Upper lobe of right lung (tissue), 1 donor: ENCODE results near the gene NDUFB7. TPM values are rescaled to one million over a fixed set of nuclear protein-coding genes. Genes with fewer than 3 reads are reported as not detected.
"Not testable (repeated sequence)": the region's sequence is repeated elsewhere in the genome, so short reads cannot be mapped to it uniquely, and the experiment has no call there.

ENCODE experiments used
- ATAC-seq: fragments of 200-7000 bp; cut with Tn5 transposase; one replicate; pipeline ENCODE4 v1.9.1; 2020; ENCODE audit warnings: mild to moderate bottlenecking, moderate library complexity
- DNase-seq: peaks from one replicate; pipeline ENCODE4 v3.0.0-alpha.2; 2020
- H3K27ac ChIP-seq: fragments of 200-600 bp; one replicate; pipeline ENCODE4 v1.8.0; 2022
- H3K27me3 ChIP-seq: fragments of 200-600 bp; one replicate; pipeline ENCODE4 v1.8.0; 2022; ENCODE audit warnings: mild to moderate bottlenecking
- H3K36me3 ChIP-seq: fragments of 200-600 bp; one replicate; pipeline ENCODE4 v1.8.0; 2022
- H3K4me1 ChIP-seq: fragments of 200-600 bp; one replicate; pipeline ENCODE4 v1.8.0; 2022
- H3K4me3 ChIP-seq: fragments of 200-600 bp; one replicate; pipeline ENCODE4 v1.8.0; 2022; ENCODE audit warnings: mild to moderate bottlenecking
- H3K9me3 ChIP-seq: fragments of 200-600 bp; one replicate; pipeline ENCODE4 v1.8.0; 2022
- intact Hi-C: fragments of 100-400 bp; cut with DNase I; formaldehyde crosslinking; loops from one replicate; pipeline ENCODE4 v1.11.0; 2022
- total RNA-seq: library from RNA; stranded (reverse); fragmentation: NEBNext Ultra II Directional; extraction: Animal tissue kit (Norgen Biotek cat#: 25700); gene quantifications from one replicate; pipeline ENCODE4 v1.2.1, GENCODE V29; 2021
- TF ChIP-seq, protein P1 (sequence below): fragments of 200-600 bp; IDR thresholded peaks from one replicate; pipeline ENCODE4 v1.8.0; 2022; ENCODE audit warnings: antibody characterized with exemption
- donor health status: DM: no; HTN: yes; CAD: no; lungs with severe emphysema.

Gene NDUFB7
- total RNA-seq, 1 donor from 2014 or later = 113 TPM

DNA sequence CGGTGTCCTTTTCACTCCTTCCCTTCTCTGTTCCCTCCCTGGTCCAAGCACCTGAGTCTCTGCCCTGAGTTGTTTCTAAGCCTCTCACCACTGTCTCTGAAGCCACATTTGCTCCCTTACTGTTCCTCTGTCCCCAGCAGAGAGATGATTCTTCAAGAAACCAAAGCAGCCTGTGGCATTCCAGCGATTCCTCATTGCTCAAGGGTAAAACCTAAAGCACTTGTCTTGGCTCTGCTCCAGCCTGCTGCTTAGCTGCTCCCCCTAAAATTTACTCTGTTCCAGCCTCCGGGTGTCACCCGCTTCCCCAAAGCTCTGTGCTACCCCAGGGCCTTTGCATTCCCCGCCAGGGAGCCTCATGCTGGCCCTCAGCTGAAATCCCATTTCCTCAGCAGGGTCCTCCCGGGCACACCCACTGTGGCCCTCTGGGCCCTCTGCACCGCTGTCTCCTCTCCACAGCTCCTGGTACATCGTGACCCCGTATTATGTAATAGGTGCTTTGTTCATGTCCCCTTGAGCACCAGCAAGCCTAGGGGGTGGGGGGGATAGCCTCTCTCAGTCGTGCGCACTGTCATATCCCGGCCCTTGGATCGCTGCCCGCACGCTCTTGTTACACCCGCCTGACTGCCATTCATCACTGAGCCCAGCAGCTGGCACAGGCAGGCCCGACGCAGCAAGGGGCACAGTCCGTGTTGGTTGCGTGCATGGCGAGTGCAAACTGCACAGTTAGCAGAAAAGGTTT, 26.7 kb downstream of the NDUFB7 start:
- intact Hi-C loops = no loop called here
- Histone ChIP-seq H3K4me1 (no peaks in the 10 kb centered on the region), H3K9me3 (no peaks in the 10 kb centered on the region), H3K27ac (no peak overlapping the region), H3K36me3 (no peaks in the 10 kb centered on the region), H3K27me3 (no peaks in the 10 kb centered on the region), H3K4me3 (no peak overlapping the region)
- peak; percentile 65 for ATAC-seq
- TF ChIP-seq, protein P1, sequence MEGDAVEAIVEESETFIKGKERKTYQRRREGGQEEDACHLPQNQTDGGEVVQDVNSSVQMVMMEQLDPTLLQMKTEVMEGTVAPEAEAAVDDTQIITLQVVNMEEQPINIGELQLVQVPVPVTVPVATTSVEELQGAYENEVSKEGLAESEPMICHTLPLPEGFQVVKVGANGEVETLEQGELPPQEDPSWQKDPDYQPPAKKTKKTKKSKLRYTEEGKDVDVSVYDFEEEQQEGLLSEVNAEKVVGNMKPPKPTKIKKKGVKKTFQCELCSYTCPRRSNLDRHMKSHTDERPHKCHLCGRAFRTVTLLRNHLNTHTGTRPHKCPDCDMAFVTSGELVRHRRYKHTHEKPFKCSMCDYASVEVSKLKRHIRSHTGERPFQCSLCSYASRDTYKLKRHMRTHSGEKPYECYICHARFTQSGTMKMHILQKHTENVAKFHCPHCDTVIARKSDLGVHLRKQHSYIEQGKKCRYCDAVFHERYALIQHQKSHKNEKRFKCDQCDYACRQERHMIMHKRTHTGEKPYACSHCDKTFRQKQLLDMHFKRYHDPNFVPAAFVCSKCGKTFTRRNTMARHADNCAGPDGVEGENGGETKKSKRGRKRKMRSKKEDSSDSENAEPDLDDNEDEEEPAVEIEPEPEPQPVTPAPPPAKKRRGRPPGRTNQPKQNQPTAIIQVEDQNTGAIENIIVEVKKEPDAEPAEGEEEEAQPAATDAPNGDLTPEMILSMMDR = no peak
- peak; percentile 74 for DNase-seq

- H3K4me3 ChIP-seq = no peak overlapping the region
- intact Hi-C loops = no loop called here
Observed at GRCh38 chr19:14544047-14544446, 27.8 kb downstream of the NDUFB7 start.

GRCh38 chr19:14542711-14543328, 29.0 kb downstream of the NDUFB7 start:
- intact Hi-C loops = no loop called here
- Histone ChIP-seq H3K27ac (no peak overlapping the region), H3K4me1 (no peaks in the 10 kb centered on the region), H3K9me3 (no peaks in the 10 kb centered on the region), H3K36me3 (no peaks in the 10 kb centered on the region), H3K27me3 (no peaks in the 10 kb centered on the region), H3K4me3 (no peak overlapping the region)
- no peak for DNase-seq
- TF ChIP-seq, protein P1 = no peak
- ATAC-seq = peak; percentile 59

More at GRCh38 chr19:14544047-14544446, 27.8 kb downstream of the NDUFB7 start:
- ATAC-seq (no peak), DNase-seq (no peak)
- no peaks in the 10 kb centered on the region for H3K9me3 ChIP-seq
- no peaks in the 10 kb centered on the region for H3K36me3 ChIP-seq
- H3K27ac ChIP-seq = no peak overlapping the region
- no peaks in the 10 kb centered on the region for H3K27me3 ChIP-seq
- TF ChIP-seq, protein P1 = no peak
- H3K4me1 ChIP-seq = no peaks in the 10 kb centered on the region

DNA sequence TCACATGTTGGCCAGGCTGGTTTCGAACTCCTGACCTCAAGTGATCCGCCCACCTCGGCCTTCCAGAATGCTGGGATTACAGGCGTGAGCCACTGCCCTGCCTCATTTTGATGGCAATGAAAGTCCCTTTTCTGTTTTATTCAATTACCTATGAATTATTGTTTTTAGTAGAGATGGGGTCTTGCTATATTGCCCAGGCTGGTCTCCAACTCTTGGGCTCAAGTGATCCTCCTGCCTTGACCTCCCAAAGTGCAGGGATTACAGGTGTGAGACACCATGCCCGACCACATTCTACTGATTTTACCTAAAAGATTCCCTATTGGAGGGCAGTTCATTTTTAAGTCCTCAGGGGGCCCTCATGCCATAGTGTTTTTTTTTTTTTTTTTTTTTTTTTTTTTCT, 29.9 kb downstream of the NDUFB7 start:
- H3K36me3 ChIP-seq, H3K4me1 ChIP-seq, H3K27ac ChIP-seq, H3K4me3 ChIP-seq, DNase-seq, H3K27me3 ChIP-seq, H3K9me3 ChIP-seq, ATAC-seq, intact Hi-C loops: not testable (repeated sequence)

DNA sequence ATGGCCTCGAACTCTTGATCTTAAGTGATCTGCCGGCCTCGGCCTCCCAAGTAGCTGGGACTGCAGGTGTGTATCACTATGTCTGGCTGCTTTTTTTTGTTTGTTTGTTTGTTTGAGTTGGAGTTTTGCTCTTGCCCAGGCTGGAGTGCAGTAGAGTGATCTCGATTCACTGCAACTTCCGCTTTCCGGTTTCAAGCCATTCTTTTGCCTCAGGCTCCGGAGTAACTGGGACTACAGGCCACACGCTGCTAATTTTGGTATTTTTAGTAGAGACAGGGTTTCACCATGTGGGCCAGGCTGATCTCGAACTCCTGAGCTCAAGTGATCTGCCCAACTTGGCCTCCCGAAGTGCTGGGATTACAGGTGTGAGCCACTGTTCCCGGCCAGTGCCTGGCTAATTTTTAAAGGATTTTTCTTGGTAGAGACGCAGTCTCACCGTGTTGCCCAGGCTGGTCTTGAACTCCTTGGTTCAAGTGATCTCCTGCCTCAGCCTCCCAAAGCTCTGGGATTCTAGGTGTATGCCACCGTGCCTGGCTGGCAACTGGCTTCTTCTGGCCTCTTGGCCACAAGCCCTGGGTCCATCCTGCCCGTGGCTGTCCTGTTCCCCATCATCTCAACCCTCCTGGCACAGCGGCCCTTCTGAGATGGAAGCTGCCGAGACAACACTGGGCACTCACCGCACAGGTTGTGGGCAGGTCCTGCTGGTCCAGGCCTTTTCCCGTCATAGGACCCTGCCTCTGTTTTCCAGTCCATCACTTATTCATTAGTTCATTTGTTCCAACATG, 30.9 kb downstream of the NDUFB7 start:
- DNase-seq = no peak
- no peak for ATAC-seq
- TF ChIP-seq, protein P1 = no peak

More for the DNA sequence above, 30.9 kb downstream of the NDUFB7 start:
- intact Hi-C loops = no loop called here
- H3K27ac ChIP-seq = no peak overlapping the region
- peaks cover 4% of the 10 kb centered on the region for H3K4me1 ChIP-seq
- no peaks in the 10 kb centered on the region for H3K36me3 ChIP-seq
- no peaks in the 10 kb centered on the region for H3K27me3 ChIP-seq
- H3K4me3 ChIP-seq = no peak overlapping the region
- no peaks in the 10 kb centered on the region for H3K9me3 ChIP-seq
